ENCODE measurements around the gene VGLL4. TPM values are rescaled to one million over a fixed set of nuclear protein-coding genes. Genes with fewer than 3 reads are reported as not detected.
"Not testable (repeated sequence)": the region's sequence is repeated elsewhere in the genome, so short reads cannot be mapped to it uniquely, and the experiment has no call there.

Gene VGLL4
- total RNA-seq, 1 donor from 2014 or later, result 111 TPM

GRCh38 chr3:11600501-11601282, 43.0 kb downstream of the VGLL4 start:
- H3K27me3 Mint-ChIP-seq, result no peaks in the 10 kb centered on the region
- TF ChIP-seq CTCF (conservative IDR thresholded peaks at IDR 0.05), result no peak
- H3K27ac Mint-ChIP-seq, result peak overlapping the region; percentile 94
- peak overlapping the region; percentile 72 for H3K4me3 Mint-ChIP-seq
- H3K9me3 Mint-ChIP-seq, result no peaks in the 10 kb centered on the region
- no peak for DNase-seq (ENCODE audit: extremely low spot score, unreplicated experiment)
- peaks cover 59% of the 10 kb centered on the region for H3K4me1 Mint-ChIP-seq (ENCODE audit: unreplicated experiment)
- peaks cover 51% of the 10 kb centered on the region for H3K36me3 Mint-ChIP-seq

- peaks cover 48% of the 10 kb centered on the region for H3K4me1 Mint-ChIP-seq (ENCODE audit: unreplicated experiment)
- no peaks in the 10 kb centered on the region for H3K27me3 Mint-ChIP-seq
- DNase-seq (ENCODE audit: extremely low spot score, unreplicated experiment), result no peak
- H3K36me3 Mint-ChIP-seq, result peaks cover 61% of the 10 kb centered on the region
- no peak for TF ChIP-seq CTCF (conservative IDR thresholded peaks at IDR 0.05)
- H3K27ac Mint-ChIP-seq, result no peak overlapping the region
- no peak overlapping the region for H3K4me3 Mint-ChIP-seq
- no peaks in the 10 kb centered on the region for H3K9me3 Mint-ChIP-seq
Measured at GRCh38 chr3:11596387-11596786, 47.3 kb downstream of the VGLL4 start.

DNA sequence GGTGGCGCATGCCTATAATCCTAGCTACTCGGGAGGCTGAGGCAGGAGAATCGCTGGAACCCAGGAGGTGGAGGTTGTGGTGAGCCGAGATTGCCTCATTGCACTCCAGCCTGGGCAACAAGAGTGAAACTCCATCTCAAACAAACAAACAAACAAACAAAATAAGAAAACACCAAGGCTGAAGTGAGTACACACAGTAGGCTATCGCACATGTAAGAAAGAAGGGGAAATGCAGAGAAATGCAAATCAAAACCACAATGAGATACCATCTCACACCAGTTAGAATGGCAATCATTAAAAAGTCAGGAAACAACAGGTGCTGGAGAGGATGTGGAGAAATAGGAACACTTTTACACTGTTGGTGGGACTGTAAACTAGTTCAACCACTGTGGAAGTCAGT, 48.7 kb downstream of the VGLL4 start:
- not testable (repeated sequence) for H3K27me3 Mint-ChIP-seq; DNase-seq (ENCODE audit: extremely low spot score, unreplicated experiment); H3K9me3 Mint-ChIP-seq; H3K27ac Mint-ChIP-seq; H3K4me3 Mint-ChIP-seq
- H3K4me1 Mint-ChIP-seq (ENCODE audit: unreplicated experiment), result peaks cover 48% of the 10 kb centered on the region
- H3K36me3 Mint-ChIP-seq, result peaks cover 47% of the 10 kb centered on the region

GRCh38 chr3:11593318-11594034, 50.2 kb downstream of the VGLL4 start:
- peaks cover 47% of the 10 kb centered on the region for H3K36me3 Mint-ChIP-seq
- peaks cover 57% of the 10 kb centered on the region for H3K4me1 Mint-ChIP-seq (ENCODE audit: unreplicated experiment)
- H3K9me3 Mint-ChIP-seq, result no peaks in the 10 kb centered on the region
- no peak for TF ChIP-seq CTCF (conservative IDR thresholded peaks at IDR 0.05)
- DNase-seq (ENCODE audit: extremely low spot score, unreplicated experiment), result no peak
- no peaks in the 10 kb centered on the region for H3K27me3 Mint-ChIP-seq
- H3K27ac Mint-ChIP-seq, result peak overlapping the region; percentile 7
- H3K4me3 Mint-ChIP-seq, result peak overlapping the region; percentile 13

DNA sequence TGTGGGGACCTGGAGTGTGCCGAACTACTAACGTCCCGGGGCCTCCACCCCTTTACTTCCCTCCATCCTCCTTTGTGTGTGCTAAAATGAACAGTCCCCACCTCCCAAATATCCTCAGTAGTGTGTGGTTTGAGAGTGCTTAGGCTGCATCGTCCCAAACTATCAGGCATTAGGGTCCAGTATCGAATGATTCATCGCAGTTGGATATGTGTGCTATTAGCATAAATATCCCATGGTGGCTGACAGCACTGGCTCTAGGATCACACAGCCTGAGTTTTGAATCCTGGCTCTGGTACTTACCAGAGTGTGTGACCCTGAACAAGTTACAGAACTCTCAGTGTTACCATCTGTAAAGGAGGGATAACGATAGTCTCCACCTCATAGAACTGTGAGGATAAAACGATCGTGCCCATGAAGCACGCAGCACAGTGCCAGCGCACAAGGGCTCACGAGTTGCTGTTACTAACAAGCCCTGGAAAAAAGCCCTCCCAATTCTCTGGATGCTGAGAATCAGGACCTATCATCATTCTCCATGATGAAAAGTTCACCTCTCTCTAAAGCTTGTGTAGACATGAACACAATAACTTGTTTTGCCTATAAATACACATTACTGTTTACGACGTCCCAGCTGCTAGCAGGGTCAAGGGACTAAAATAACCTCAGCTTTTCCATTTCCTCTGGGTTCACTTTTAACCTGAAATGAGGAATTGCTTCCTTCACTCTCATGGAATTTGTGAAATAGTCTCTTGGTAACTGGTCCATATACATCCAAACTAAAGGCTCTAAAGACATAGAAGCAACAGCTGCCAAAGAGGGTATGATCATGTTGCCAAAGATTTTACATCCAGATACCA, 51.0 kb downstream of the VGLL4 start:
- no peaks in the 10 kb centered on the region for H3K27me3 Mint-ChIP-seq
- peaks cover 46% of the 10 kb centered on the region for H3K36me3 Mint-ChIP-seq
- no peak for TF ChIP-seq CTCF (conservative IDR thresholded peaks at IDR 0.05)
- peaks cover 65% of the 10 kb centered on the region for H3K4me1 Mint-ChIP-seq (ENCODE audit: unreplicated experiment)
- H3K9me3 Mint-ChIP-seq, result no peaks in the 10 kb centered on the region
- H3K4me3 Mint-ChIP-seq, result peak overlapping the region; percentile 17
- peak overlapping the region; percentile 91 for H3K27ac Mint-ChIP-seq
- no peak for DNase-seq (ENCODE audit: extremely low spot score, unreplicated experiment)
